ENCODE measurements around the gene ALDH3A2.

The ALDH3A2 gene

GRCh38 chr17:19708431-19709175, 60.1 kb downstream of the ALDH3A2 start:
- Histone ChIP-seq H3K27ac (peak overlapping the region in 17 of 21 experiments; percentile 53 to 87 (median 81)), H3K4me3 (no peak overlapping the region)

DNA sequence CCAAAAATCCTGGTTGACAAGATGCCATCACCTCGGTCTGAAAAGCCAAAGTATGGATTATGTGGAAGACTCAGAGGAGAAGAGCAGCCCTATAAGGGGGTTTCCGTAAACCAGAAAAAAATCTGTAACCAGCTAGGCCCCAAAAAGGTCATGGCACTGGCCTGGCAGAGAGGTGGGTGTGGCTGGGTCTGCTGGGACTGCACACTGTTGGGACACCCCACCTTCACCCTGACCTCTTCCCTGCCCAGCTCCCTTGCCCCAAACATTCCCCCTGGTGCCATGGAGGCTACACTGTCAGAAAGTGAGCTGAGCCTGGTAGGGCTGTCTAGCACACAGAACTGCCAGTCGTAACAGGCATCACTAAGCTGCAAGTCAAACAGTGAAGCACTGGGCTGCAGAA, 61.3 kb downstream of the ALDH3A2 start:
- H3K4me3 ChIP-seq, result no peak overlapping the region
- H3K27ac ChIP-seq, result peak overlapping the region in 7 of 21 experiments; percentile 3 to 82 (median 42)

DNA sequence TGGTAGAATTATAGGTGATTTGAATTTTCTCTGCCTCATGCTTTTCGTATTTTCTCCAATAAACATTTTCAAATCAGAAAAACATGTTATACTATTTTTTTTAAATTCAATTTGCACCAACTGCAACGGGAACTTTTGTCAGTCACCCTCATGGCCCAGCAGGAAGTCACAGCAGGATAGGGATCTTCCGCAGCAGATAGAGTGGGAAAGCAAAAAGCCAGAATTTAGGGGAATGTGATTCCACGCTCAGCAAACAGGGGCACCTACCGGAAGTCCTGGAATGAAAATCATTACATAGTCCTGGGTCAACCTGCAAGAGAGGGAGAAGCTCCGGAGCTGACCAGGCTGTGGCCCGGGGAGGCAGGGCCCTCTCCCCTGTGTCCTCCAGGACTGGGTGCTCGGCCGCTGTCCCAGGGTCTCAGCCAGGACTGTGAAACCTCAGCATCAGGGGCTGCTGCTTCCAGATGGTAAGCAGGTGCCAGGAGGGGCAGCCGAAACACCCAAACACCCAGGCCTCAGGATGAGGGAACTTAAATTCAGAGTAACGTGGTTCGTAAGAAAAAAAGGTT, 64.0 kb downstream of the ALDH3A2 start:
- Histone ChIP-seq H3K4me3 (no peak overlapping the region), H3K27ac (no peak overlapping the region)

GRCh38 chr17:19713462-19713861, 64.9 kb downstream of the ALDH3A2 start:
- H3K4me3 ChIP-seq, result no peak overlapping the region
- peak overlapping the region in 1 of 21 experiments; percentile 47 for H3K27ac ChIP-seq

DNA sequence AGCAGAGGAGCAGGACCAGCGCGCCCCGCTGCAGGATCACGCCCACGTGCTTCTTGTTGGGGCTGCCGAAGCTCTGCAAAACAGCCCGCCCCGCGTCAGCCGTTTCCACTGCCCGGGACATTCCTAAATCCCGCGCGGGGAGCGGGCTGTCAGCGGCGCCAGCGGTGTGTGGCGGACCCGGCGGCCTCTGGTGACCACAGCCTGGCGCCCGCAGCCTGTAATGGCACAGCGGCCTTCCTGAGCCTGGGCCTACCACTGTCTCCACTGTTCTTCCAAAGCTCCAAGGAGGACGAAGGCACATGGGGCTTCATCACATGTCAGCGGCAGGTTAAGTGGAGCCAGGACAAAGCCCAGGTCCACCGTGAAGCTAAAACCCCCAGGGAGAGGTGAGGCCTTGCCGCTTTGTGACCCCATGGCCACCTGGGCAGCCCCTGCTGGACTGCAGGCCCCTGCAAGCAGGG, 65.4 kb downstream of the ALDH3A2 start:
- Histone ChIP-seq H3K4me3 (no peak overlapping the region), H3K27ac (peak overlapping the region in 1 of 21 experiments; percentile 47)

GRCh38 chr17:19714542-19715411, 66.2 kb downstream of the ALDH3A2 start:
- H3K27ac ChIP-seq, result peak overlapping the region in 3 of 21 experiments; percentile 3 to 47 (median 21)
- peak overlapping the region in 1 of 7 experiments; percentile 17 for H3K4me3 ChIP-seq

GRCh38 chr17:19716108-19717030, 67.8 kb downstream of the ALDH3A2 start, which contains the start of gene SLC47A2:
SLC47A2 (minus strand) TSS chr17:19716584; CDS start chr17:19716555, 29 bp downstream.
- H3K27ac ChIP-seq, result peak within 1 kb of the TSS in 18 of 21 experiments; percentile 6 to 86 (median 64)
- peak within 1 kb of the TSS in 5 of 7 experiments; percentile 5 to 32 (median 15) for H3K4me3 ChIP-seq

GRCh38 chr17:19717031-19717360, 68.4 kb downstream of the ALDH3A2 start:
- Histone ChIP-seq H3K4me3 (peak overlapping the region in 4 of 7 experiments; percentile 3 to 32 (median 12)), H3K27ac (peak overlapping the region in 17 of 21 experiments; percentile 6 to 86 (median 65))

GRCh38 chr17:19717411-19717908, 68.9 kb downstream of the ALDH3A2 start:
- Histone ChIP-seq H3K4me3 (peak overlapping the region in 4 of 7 experiments; percentile 3 to 32 (median 12)), H3K27ac (peak overlapping the region in 18 of 21 experiments; percentile 6 to 86 (median 64))

DNA sequence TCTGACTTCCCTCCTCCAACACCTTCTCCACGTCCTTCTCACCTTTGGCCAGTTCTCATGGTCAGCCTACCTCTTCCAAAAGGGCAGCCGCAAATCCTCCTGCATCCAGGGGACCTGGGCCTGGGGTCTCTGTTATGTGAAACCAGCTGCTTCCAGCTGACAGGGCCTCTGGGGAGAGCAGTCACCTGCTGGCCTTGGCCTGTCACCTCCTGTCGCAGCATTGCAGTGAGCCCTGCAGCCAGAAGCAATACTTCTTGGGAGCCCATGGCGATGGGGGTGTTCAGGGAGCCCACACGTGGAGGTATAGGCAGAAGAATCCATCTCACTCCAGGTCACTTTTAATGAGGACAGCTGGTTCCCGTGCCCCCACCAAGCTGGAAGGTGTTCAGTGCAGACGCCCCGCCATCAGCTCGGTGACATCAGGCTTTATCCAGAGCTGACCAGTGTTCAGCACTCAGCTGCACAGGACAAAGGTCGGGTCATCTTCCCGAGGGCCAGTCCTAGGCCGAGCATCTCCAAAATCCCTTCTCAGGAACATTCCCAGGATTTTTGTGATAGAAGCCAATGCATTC, 69.6 kb downstream of the ALDH3A2 start:
- Histone ChIP-seq H3K4me3 (peak overlapping the region in 3 of 7 experiments; percentile 3 to 32 (median 9)), H3K27ac (peak overlapping the region in 15 of 21 experiments; percentile 7 to 86 (median 67))

- peak overlapping the region in 2 of 7 experiments; percentile 1 to 32 for H3K4me3 ChIP-seq
- peak overlapping the region in 13 of 21 experiments; percentile 14 to 86 (median 65) for H3K27ac ChIP-seq
Measured at GRCh38 chr17:19718613-19719354, 70.2 kb downstream of the ALDH3A2 start.

DNA sequence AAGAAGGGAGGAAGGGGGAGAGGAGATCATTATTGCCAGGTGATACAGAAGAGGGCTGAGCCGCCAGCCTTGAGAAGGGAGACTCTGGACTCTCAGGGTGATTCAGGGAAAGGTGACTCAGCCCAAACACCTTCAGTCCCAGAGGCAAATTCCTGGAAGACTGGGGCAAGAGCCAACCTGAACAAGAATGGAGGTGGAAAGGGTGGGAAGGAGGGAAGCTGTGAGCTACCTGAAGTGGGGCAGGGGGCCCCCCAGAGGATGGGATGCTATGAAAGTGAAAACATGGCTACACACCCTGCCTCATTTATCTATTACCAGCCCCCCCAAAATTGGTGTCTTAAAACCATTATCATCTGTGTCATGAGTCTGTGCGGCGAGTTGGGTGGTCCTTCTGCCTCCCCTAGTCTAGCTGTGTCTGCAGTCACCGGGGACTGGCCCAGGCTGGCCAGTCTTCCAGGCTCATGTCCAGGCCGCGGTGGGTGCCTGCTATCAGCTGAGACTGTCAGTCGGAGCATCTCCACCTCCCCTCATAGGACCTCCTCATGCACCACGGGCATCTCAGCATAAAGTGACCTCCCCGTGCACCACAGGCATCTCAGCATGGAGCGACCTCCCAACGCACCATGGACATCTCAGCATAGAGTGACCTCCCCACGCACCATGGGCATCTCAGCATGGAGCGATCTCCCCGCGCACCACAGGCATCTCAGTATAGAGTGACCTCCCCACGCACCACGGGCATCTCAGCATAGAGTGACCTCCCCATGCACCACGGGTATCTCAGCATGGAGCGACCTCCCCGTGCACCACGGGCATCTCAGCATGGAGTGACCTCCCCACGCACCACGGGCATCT, 71.0 kb downstream of the ALDH3A2 start:
- H3K4me3 ChIP-seq, result peak overlapping the region in 1 of 7 experiments; percentile 1
- H3K27ac ChIP-seq, result peak overlapping the region in 11 of 21 experiments; percentile 37 to 86 (median 65)

DNA sequence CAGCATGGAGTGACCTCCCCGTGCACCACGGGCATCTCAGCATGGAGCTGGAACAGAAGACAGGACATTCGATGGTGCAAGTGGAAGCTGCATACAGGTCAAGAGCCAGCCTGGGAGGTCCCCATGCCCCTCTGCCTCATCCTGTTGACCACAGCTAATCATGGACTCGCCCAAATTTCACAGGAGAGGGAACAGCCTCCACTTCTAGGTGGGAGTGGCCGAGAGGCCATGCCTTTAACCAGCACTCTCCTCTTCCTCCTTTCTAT, 71.6 kb downstream of the ALDH3A2 start:
- peak overlapping the region in 7 of 21 experiments; percentile 32 to 76 (median 49) for H3K27ac ChIP-seq

GRCh38 chr17:19720631-19721426, 72.3 kb downstream of the ALDH3A2 start:
- Histone ChIP-seq H3K27ac (peak overlapping the region in 10 of 21 experiments; percentile 9 to 76 (median 53)), H3K4me3 (no peak overlapping the region)

More for the DNA sequence above, 71.6 kb downstream of the ALDH3A2 start:
- H3K4me3 ChIP-seq, result no peak overlapping the region

DNA sequence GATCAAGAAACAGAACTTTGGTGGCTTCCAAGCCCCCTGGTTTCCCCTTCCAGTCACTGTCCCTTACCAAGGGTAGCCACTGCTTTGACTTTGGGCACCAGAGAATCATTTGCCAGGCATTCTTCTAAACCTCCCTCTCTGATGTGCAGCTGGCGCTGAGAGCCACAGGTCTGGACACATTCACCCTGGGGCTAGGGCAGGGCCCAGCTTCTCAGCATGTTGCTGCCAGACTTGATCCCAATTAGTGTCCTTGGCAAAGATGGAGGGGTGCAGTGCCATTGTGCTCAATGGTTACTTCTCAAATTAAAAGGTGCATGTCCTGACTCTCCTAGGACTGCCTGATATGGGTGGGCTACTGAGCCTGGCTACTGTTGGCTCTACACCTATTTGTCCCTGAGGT, 75.4 kb downstream of the ALDH3A2 start:
- peak overlapping the region in 20 of 21 experiments; percentile 74 to 96 (median 87) for H3K27ac ChIP-seq

More for the DNA sequence above, 75.4 kb downstream of the ALDH3A2 start:
- peak overlapping the region in 2 of 7 experiments; percentile 17 to 23 for H3K4me3 ChIP-seq
